GM12878 (cell line): ENCODE results near the gene PCSK5.

Source experiments
- BRCA1 ChIP-seq: IDR thresholded peaks from 2 replicates; pipeline ENCODE4 v1.6.1; 2011; ENCODE audit warnings: low read depth, low read length, improper control_type of control experiment
- CEBPB ChIP-seq, 2 experiments: fragments of 150-350 bp in 1 of 2; IDR thresholded peaks; 2 replicates each; pipeline ENCODE4 v1.6.1; 2012 to 2014; ENCODE audit warnings: low read depth in 2 of 2, low read length in 2 of 2, borderline replicate concordance in 1 of 2, inconsistent platforms in 1 of 2
- NFYA ChIP-seq: IDR thresholded peaks from 2 replicates; pipeline ENCODE4 v1.6.1; 2011; ENCODE audit warnings: low read depth, mild to moderate bottlenecking, low read length, improper control_type of control experiment, borderline replicate concordance
- POLR2AphosphoS5 ChIP-seq: IDR thresholded peaks from 2 replicates; pipeline ENCODE4 v1.6.1; 2011; ENCODE audit warnings: mild to moderate bottlenecking, low read length, inconsistent platforms
- RAD21 ChIP-seq: IDR thresholded peaks from 2 replicates; pipeline ENCODE4 v1.6.1; 2011; ENCODE audit warnings: mild to moderate bottlenecking, low read depth, low read length, moderate library complexity; ENCODE audit not compliant: insufficient read depth
- SUZ12 ChIP-seq: fragments of 200-600 bp; sonication (generic); IDR thresholded peaks from one replicate; pipeline ENCODE4 v1.6.1; 2018; ENCODE audit warnings: antibody characterized with exemption, mild to moderate bottlenecking; ENCODE audit not compliant: unreplicated experiment
- ZNF274 ChIP-seq: IDR thresholded peaks from one replicate; pipeline ENCODE4 v1.8.0; 2011; ENCODE audit not compliant: insufficient read length, insufficient read depth
- TF ChIP-seq, protein P1 (sequence below), 3 experiments: IDR thresholded peaks in 2 of 3; conservative IDR thresholded peaks in 1 of 3; 2 replicates each; pipeline ENCODE4 v1.5.1; 2011; ENCODE audit warnings: low read depth in 3 of 3, low read length in 3 of 3, mild to moderate bottlenecking in 3 of 3, control low read depth in 2 of 3, moderate library complexity in 2 of 3, inconsistent platforms in 1 of 3, mixed read lengths in 1 of 3; ENCODE audit not compliant: control insufficient read depth in 2 of 3, insufficient read depth in 1 of 3; ENCODE audit errors: extremely low read depth in 1 of 3
- TF ChIP-seq, protein P2 (sequence below): fragments of 450-650 bp; IDR thresholded peaks from 2 replicates; pipeline ENCODE4 v1.6.1; 2016; ENCODE audit warnings: mild to moderate bottlenecking

DNA sequence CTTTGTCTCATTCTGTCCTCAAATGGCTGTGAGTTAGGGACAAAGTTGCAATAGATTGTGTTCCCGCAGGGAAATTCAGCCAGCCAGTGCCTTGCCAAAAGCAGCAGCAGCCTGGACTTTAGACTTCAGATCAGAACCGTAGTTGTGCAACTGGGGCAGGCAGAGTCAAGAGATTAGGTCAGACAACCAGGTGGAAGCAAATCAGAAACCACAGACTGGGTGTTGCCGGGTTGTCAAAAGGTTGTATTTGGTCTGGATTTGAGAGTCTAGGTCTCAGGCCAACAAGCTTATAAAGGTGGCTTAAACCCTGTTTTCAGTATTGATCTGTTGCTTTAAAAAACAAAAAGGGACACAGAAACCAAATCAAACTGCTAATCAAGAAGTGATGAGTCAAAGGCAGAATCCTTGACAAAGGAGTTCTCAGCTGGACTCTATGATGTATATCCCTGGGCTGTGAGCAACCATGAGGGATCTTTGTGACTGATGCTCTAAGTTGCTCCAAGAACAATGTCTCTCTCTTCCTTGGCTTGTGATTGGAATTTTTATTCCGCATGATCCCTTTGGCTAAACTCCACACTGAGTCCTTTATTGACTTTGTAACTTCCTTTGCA lies 482.8 kb downstream of the PCSK5 start:
- TF ChIP-seq, protein P1, sequence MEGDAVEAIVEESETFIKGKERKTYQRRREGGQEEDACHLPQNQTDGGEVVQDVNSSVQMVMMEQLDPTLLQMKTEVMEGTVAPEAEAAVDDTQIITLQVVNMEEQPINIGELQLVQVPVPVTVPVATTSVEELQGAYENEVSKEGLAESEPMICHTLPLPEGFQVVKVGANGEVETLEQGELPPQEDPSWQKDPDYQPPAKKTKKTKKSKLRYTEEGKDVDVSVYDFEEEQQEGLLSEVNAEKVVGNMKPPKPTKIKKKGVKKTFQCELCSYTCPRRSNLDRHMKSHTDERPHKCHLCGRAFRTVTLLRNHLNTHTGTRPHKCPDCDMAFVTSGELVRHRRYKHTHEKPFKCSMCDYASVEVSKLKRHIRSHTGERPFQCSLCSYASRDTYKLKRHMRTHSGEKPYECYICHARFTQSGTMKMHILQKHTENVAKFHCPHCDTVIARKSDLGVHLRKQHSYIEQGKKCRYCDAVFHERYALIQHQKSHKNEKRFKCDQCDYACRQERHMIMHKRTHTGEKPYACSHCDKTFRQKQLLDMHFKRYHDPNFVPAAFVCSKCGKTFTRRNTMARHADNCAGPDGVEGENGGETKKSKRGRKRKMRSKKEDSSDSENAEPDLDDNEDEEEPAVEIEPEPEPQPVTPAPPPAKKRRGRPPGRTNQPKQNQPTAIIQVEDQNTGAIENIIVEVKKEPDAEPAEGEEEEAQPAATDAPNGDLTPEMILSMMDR (IDR thresholded peaks at IDR 0.05 in 2 of 3, conservative IDR thresholded peaks at IDR 0.05 in 1 of 3; ENCODE audit: control insufficient read depth in 2 of 3, extremely low read depth in 1 of 3, insufficient read depth in 1 of 3, low read depth in 3 of 3, low read length in 3 of 3), result no peak
- TF ChIP-seq ZNF274 (no peak), SUZ12 (no peak), RAD21 (no peak), BRCA1 (no peak), NFYA (no peak), CEBPB (IDR thresholded peaks at IDR 0.05; ENCODE audit: borderline replicate concordance in 1 of 2, low read depth in 2 of 2, low read length in 2 of 2) (no peak), POLR2AphosphoS5 (no peak)
- TF ChIP-seq, protein P2, sequence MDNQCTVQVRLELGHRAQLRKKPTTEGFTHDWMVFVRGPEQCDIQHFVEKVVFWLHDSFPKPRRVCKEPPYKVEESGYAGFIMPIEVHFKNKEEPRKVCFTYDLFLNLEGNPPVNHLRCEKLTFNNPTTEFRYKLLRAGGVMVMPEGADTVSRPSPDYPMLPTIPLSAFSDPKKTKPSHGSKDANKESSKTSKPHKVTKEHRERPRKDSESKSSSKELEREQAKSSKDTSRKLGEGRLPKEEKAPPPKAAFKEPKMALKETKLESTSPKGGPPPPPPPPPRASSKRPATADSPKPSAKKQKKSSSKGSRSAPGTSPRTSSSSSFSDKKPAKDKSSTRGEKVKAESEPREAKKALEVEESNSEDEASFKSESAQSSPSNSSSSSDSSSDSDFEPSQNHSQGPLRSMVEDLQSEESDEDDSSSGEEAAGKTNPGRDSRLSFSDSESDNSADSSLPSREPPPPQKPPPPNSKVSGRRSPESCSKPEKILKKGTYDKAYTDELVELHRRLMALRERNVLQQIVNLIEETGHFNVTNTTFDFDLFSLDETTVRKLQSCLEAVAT, result no peak
